DOHH2 (cell line): Measurements from ENCODE around the gene FBXL17.

Experiments used
- H3F3A ChIP-seq: fragments of 200-600 bp; sonication (generic), shearing (Covaris generic); 2 replicates; pipeline ENCODE4 v1.6.0; 2016; ENCODE audit warnings: antibody characterized with exemption, mild to moderate bottlenecking; ENCODE audit not compliant: control insufficient read depth, insufficient read depth
- H3K27ac ChIP-seq: fragments of 200-600 bp; sonication (generic); 2 replicates; pipeline ENCODE4 v1.5.1; 2014; ENCODE audit warnings: low read depth, mild to moderate bottlenecking, low read length, moderate library complexity
- H3K27me3 ChIP-seq: fragments of 200-600 bp; sonication (generic); 2 replicates; pipeline ENCODE4 v1.6.1; 2014; ENCODE audit warnings: mild to moderate bottlenecking, low read length, mixed read lengths; ENCODE audit not compliant: control insufficient read depth
- H3K36me3 ChIP-seq: fragments of 200-600 bp; sonication (generic); 2 replicates; pipeline ENCODE4 v1.6.1; 2014; ENCODE audit warnings: mild to moderate bottlenecking, low read length, moderate library complexity, mixed read lengths; ENCODE audit not compliant: control insufficient read depth
- H3K4me1 ChIP-seq: fragments of 200-600 bp; sonication (generic); 2 replicates; pipeline ENCODE4 v1.6.1; 2014; ENCODE audit warnings: mild to moderate bottlenecking, low read length, mixed read lengths; ENCODE audit not compliant: control insufficient read depth
- H3K4me2 ChIP-seq: fragments of 200-600 bp; sonication (generic); 2 replicates; pipeline ENCODE4 v1.6.0; 2014; ENCODE audit warnings: mild to moderate bottlenecking, low read length, moderate library complexity
- H3K4me3 ChIP-seq: fragments of 200-600 bp; sonication (generic); 2 replicates; pipeline ENCODE4 v1.5.1; 2014; ENCODE audit warnings: mild to moderate bottlenecking, low read length, mixed read lengths
- H3K79me2 ChIP-seq: fragments of 200-600 bp; sonication (generic); 2 replicates; pipeline ENCODE4 v1.6.1; 2014; ENCODE audit warnings: mild to moderate bottlenecking, low read length, mixed read lengths; ENCODE audit not compliant: control insufficient read depth
- H3K9me2 ChIP-seq: fragments of 200-600 bp; sonication (generic); replicated peaks from 2 replicates; pipeline ENCODE4 v1.6.1; 2014; ENCODE audit warnings: mild to moderate bottlenecking, low read length, mixed read lengths; ENCODE audit not compliant: control insufficient read depth
- H3K9me3 ChIP-seq: fragments of 200-600 bp; sonication (generic); 2 replicates; pipeline ENCODE4 v1.6.1; 2014; ENCODE audit warnings: antibody characterized with exemption, low read length, mixed read lengths; ENCODE audit not compliant: control insufficient read depth, insufficient read depth
- H4K20me1 ChIP-seq: fragments of 200-600 bp; sonication (generic); 2 replicates; pipeline ENCODE4 v1.6.0; 2014; ENCODE audit warnings: low read depth, mild to moderate bottlenecking, antibody characterized with exemption, low read length, moderate library complexity; ENCODE audit not compliant: control insufficient read depth, insufficient read depth
- CTCF ChIP-seq: fragments of 200-600 bp; sonication (generic); IDR thresholded peaks from one replicate; pipeline ENCODE4 v1.5.1; 2014; ENCODE audit warnings: antibody characterized with exemption, mild to moderate bottlenecking, low read depth, low read length; ENCODE audit not compliant: poor library complexity, severe bottlenecking
- EZH2phosphoT487 ChIP-seq: fragments of 200-600 bp; sonication (generic); IDR thresholded peaks from 2 replicates; pipeline ENCODE4 v1.6.1; 2017; ENCODE audit warnings: borderline replicate concordance, mild to moderate bottlenecking, antibody characterized with exemption, low read length, moderate library complexity, mixed read lengths

Gene FBXL17

GRCh38 chr5:107831612-107832395, 550.1 kb downstream of the FBXL17 start:
- H3K9me2 ChIP-seq: no peaks in the 10 kb centered on the region
- no peaks in the 10 kb centered on the region for H3K36me3 ChIP-seq
- H3K4me1 ChIP-seq: no peaks in the 10 kb centered on the region
- no peaks in the 10 kb centered on the region for H3K27me3 ChIP-seq
- no peaks in the 10 kb centered on the region for H3K9me3 ChIP-seq
- no peak overlapping the region for H3K4me2 ChIP-seq
- H3K27ac ChIP-seq: no peak overlapping the region
- no peaks in the 10 kb centered on the region for H4K20me1 ChIP-seq
- H3K4me3 ChIP-seq: no peak overlapping the region
- no peaks in the 10 kb centered on the region for H3K79me2 ChIP-seq
- no peaks in the 10 kb centered on the region for H3F3A ChIP-seq
- TF ChIP-seq EZH2phosphoT487 (no peak), CTCF (no peak)

- Histone ChIP-seq H3K36me3 (no peaks in the 10 kb centered on the region), H4K20me1 (no peaks in the 10 kb centered on the region), H3K4me1 (no peaks in the 10 kb centered on the region), H3K79me2 (no peaks in the 10 kb centered on the region), H3K4me2 (no peak overlapping the region), H3K4me3 (no peak overlapping the region), H3K9me3 (no peaks in the 10 kb centered on the region), H3F3A (no peaks in the 10 kb centered on the region), H3K27ac (no peak overlapping the region), H3K9me2 (no peaks in the 10 kb centered on the region), H3K27me3 (no peaks in the 10 kb centered on the region)
- TF ChIP-seq CTCF: no peak
- no peak for TF ChIP-seq EZH2phosphoT487
Measured at GRCh38 chr5:107830750-107831149, 551.1 kb downstream of the FBXL17 start.

DNA sequence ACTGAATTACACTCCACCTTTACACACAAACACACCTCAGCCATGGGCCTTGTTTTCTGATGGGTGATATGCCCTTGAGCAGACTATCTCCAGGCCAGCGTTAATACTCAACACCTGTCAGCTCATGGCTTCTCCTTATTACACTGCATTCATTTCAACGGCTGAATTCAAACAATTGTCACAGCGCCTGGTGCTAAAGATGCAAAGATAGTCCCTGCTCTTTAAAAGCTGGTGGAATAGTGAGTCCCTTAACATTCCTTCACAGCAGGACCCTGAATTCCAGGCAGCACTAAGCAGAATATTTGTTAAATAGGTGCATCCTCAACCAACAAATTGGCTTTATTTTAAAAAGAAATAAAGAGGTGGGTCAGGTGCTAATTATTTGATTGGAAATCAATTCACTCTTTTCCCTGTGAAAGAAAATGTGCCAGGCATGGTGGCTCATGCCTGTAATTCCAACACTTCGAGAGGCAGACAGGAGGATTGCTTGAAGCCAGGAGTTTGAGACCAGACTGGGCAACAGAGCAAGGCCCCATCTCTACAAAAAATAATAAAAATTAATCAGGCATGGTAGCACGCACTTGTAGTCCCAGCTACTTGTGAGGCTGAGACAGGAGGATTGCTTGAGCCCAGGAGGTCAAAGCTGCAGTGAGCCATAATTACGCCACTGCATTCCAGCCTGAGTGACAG, 555.4 kb downstream of the FBXL17 start:
- Histone ChIP-seq H3K4me1 (no peaks in the 10 kb centered on the region), H3K79me2 (no peaks in the 10 kb centered on the region), H3K4me3 (no peak overlapping the region), H3K27me3 (no peaks in the 10 kb centered on the region), H3K4me2 (no peak overlapping the region), H3K27ac (no peak overlapping the region), H3K36me3 (no peaks in the 10 kb centered on the region), H3K9me2 (no peaks in the 10 kb centered on the region), H3F3A (no peaks in the 10 kb centered on the region), H3K9me3 (no peaks in the 10 kb centered on the region), H4K20me1 (no peaks in the 10 kb centered on the region)
- TF ChIP-seq CTCF (no peak), EZH2phosphoT487 (no peak)
